Measurements from ENCODE around the gene BICDL2.

The BICDL2 gene

DNA sequence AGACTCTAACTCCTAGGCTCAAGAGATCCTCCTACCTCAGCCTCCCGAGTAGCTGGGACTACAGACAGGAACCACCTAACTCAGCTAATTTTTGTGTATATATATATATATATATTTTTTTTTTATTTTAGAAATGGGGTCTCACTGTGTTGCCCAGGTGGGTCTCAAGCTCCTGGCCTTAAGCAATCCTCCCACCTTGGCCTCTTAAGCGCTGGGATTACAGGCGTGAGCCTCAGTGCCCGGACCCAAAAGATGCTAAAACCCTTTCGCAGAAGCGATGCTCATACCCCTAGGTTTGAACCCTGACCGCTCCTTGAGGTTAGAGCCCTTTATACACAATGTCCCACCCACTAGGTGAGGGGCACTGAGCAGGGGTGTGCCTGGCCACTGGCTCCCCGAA is 26.2 kb downstream of the BICDL2 start:
- WGBS, 2 donors (ENCODE audit: extremely low coverage in 2 of 2, insufficient read length in 2 of 2, insufficient replicate concordance in 1 of 2) = no CpG with 5 or more reads among the region's 8 CpGs
- peak overlapping the region; percentile 14 for H2BK15ac ChIP-seq (ENCODE audit: low read length)
- H2BK12ac ChIP-seq (ENCODE audit: low read length) = no peak overlapping the region
- H3K4me2 ChIP-seq (ENCODE audit: insufficient read depth, low read length, poor library complexity, severe bottlenecking) = no peak overlapping the region
- H3K23ac ChIP-seq (ENCODE audit: low read depth, low read length, poor library complexity) = no peak overlapping the region
- peak overlapping the region; percentile 97 for H2AK5ac ChIP-seq (ENCODE audit: low read depth, low read length)
- H2BK5ac ChIP-seq (ENCODE audit: low read length) = peak overlapping the region; percentile 48
- H3K14ac ChIP-seq (ENCODE audit: low read length) = no peak overlapping the region
- peaks cover 27 to 82% (median 74%) of the 10 kb centered on the region in 3 experiments for H3K27me3 ChIP-seq (ENCODE audit: control insufficient read depth in 3 of 3, insufficient read depth in 3 of 3, low read depth in 1 of 3, low read length in 3 of 3)
- H3K9ac ChIP-seq (ENCODE audit: low read depth, low read length, poor library complexity) = no peak overlapping the region
- H3K79me1 ChIP-seq (ENCODE audit: low read depth, low read length) = no peaks in the 10 kb centered on the region
- no peak for DNase-seq (ENCODE audit: low spot score)
- peak overlapping the region; percentile 48 for H3K18ac ChIP-seq (ENCODE audit: low read length)
- no peak overlapping the region for H3K4ac ChIP-seq (ENCODE audit: low read length)
- no peak overlapping the region for H2BK120ac ChIP-seq (ENCODE audit: low read depth, low read length)
- no peak overlapping the region for H3K27ac ChIP-seq (replicated peaks; ENCODE audit: low read length)
- no peak overlapping the region for H4K8ac ChIP-seq (ENCODE audit: low read depth, low read length)
- peaks cover 19 to 25% of the 10 kb centered on the region in 2 donors for H3K4me1 ChIP-seq (ENCODE audit: control insufficient read depth in 2 of 2, insufficient read depth in 1 of 2, low read depth in 1 of 2, low read length in 2 of 2)
- no peak overlapping the region for H3K4me3 ChIP-seq (ENCODE audit: low read length in 2 of 2)
- no peaks in the 10 kb centered on the region for H3K36me3 ChIP-seq (replicated peaks in 1 of 2; ENCODE audit: control insufficient read depth in 2 of 2, insufficient read depth in 2 of 2, low read length in 2 of 2)
- no peak overlapping the region for H4K91ac ChIP-seq (ENCODE audit: low read depth, low read length, poor library complexity)
- no peaks in the 10 kb centered on the region for H3K9me3 ChIP-seq (replicated peaks in 1 of 2; ENCODE audit: control insufficient read depth in 2 of 2, insufficient read depth in 1 of 2, low read depth in 1 of 2, low read length in 2 of 2)
- no peak overlapping the region for H2AFZ ChIP-seq (ENCODE audit: low read length)

- H3K4me2 ChIP-seq (ENCODE audit: insufficient read depth, low read length, poor library complexity, severe bottlenecking) = peak overlapping the region; percentile 28
- H3K4me3 ChIP-seq (ENCODE audit: low read length in 2 of 2) = no peak overlapping the region
- peak overlapping the region; percentile 81 for H2AFZ ChIP-seq (ENCODE audit: low read length)
- H3K9me3 ChIP-seq (replicated peaks in 1 of 2; ENCODE audit: control insufficient read depth in 2 of 2, insufficient read depth in 1 of 2, low read depth in 1 of 2, low read length in 2 of 2) = no peaks in the 10 kb centered on the region
- H3K27ac ChIP-seq (replicated peaks; ENCODE audit: low read length) = no peak overlapping the region
- H2BK15ac ChIP-seq (ENCODE audit: low read length) = no peak overlapping the region
- H3K18ac ChIP-seq (ENCODE audit: low read length) = peak overlapping the region; percentile 78
- H3K4me1 ChIP-seq (ENCODE audit: control insufficient read depth in 2 of 2, insufficient read depth in 1 of 2, low read depth in 1 of 2, low read length in 2 of 2) = peaks cover 19 to 25% of the 10 kb centered on the region in 2 donors
- no peaks in the 10 kb centered on the region for H3K36me3 ChIP-seq (replicated peaks in 1 of 2; ENCODE audit: control insufficient read depth in 2 of 2, insufficient read depth in 2 of 2, low read length in 2 of 2)
- no peak overlapping the region for H2AK5ac ChIP-seq (ENCODE audit: low read depth, low read length)
- no peak overlapping the region for H3K23ac ChIP-seq (ENCODE audit: low read depth, low read length, poor library complexity)
- H4K91ac ChIP-seq (ENCODE audit: low read depth, low read length, poor library complexity) = no peak overlapping the region
- H3K14ac ChIP-seq (ENCODE audit: low read length) = no peak overlapping the region
- H3K9ac ChIP-seq (ENCODE audit: low read depth, low read length, poor library complexity) = no peak overlapping the region
- no peak overlapping the region for H2BK5ac ChIP-seq (ENCODE audit: low read length)
- H2BK12ac ChIP-seq (ENCODE audit: low read length) = no peak overlapping the region
- H3K27me3 ChIP-seq (ENCODE audit: control insufficient read depth in 3 of 3, insufficient read depth in 3 of 3, low read depth in 1 of 3, low read length in 3 of 3) = peaks cover 29 to 82% (median 80%) of the 10 kb centered on the region in 3 experiments
- H4K8ac ChIP-seq (ENCODE audit: low read depth, low read length) = no peak overlapping the region
- H2BK120ac ChIP-seq (ENCODE audit: low read depth, low read length) = no peak overlapping the region
- WGBS, 2 donors (ENCODE audit: extremely low coverage in 2 of 2, insufficient read length in 2 of 2, insufficient replicate concordance in 1 of 2) = no CpG with 5 or more reads among the region's 21 CpGs
- DNase-seq (ENCODE audit: low spot score) = no peak
- no peaks in the 10 kb centered on the region for H3K79me1 ChIP-seq (ENCODE audit: low read depth, low read length)
- H3K4ac ChIP-seq (ENCODE audit: low read length) = no peak overlapping the region
These were observed 27.0 kb downstream of the BICDL2 start for GRCh38 chr16:3009568-3010390.

DNA sequence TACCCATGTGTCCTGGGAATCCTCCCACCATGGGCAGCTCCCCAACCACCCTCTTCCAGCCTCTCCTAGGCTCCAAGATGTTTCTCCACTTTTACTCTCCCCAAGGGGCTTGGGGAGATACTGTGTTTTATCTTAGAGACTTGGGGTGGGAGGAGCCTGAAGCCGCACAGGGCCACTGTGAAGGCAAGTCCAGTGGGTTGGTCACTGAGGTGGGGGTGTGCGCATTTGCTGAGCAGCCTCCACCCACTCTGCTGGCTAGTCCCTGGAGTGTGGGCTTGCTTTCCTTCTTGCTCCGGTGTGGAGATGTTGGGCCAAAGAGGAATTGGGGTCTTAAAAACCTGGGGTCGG is 28.1 kb downstream of the BICDL2 start:
- no peaks in the 10 kb centered on the region for H3K36me3 ChIP-seq (replicated peaks in 1 of 2; ENCODE audit: control insufficient read depth in 2 of 2, insufficient read depth in 2 of 2, low read length in 2 of 2)
- H2BK12ac ChIP-seq (ENCODE audit: low read length) = no peak overlapping the region
- H3K23ac ChIP-seq (ENCODE audit: low read depth, low read length, poor library complexity) = peak overlapping the region; percentile 25
- peak overlapping the region; percentile 52 for H3K18ac ChIP-seq (ENCODE audit: low read length)
- peak overlapping the region; percentile 47 for H3K14ac ChIP-seq (ENCODE audit: low read length)
- no peak overlapping the region for H3K27ac ChIP-seq (replicated peaks; ENCODE audit: low read length)
- no CpG with 5 or more reads among the region's 4 CpGs for WGBS, 2 donors (ENCODE audit: extremely low coverage in 2 of 2, insufficient read length in 2 of 2, insufficient replicate concordance in 1 of 2)
- no peak overlapping the region for H3K9ac ChIP-seq (ENCODE audit: low read depth, low read length, poor library complexity)
- H2BK15ac ChIP-seq (ENCODE audit: low read length) = no peak overlapping the region
- no peak overlapping the region for H3K4ac ChIP-seq (ENCODE audit: low read length)
- H2AFZ ChIP-seq (ENCODE audit: low read length) = no peak overlapping the region
- H3K4me1 ChIP-seq (ENCODE audit: control insufficient read depth in 2 of 2, insufficient read depth in 1 of 2, low read depth in 1 of 2, low read length in 2 of 2) = peaks cover 19 to 25% of the 10 kb centered on the region in 2 donors
- no peak overlapping the region for H3K4me3 ChIP-seq (ENCODE audit: low read length in 2 of 2)
- no peaks in the 10 kb centered on the region for H3K9me3 ChIP-seq (replicated peaks in 1 of 2; ENCODE audit: control insufficient read depth in 2 of 2, insufficient read depth in 1 of 2, low read depth in 1 of 2, low read length in 2 of 2)
- no peak overlapping the region for H2BK5ac ChIP-seq (ENCODE audit: low read length)
- no peak overlapping the region for H4K91ac ChIP-seq (ENCODE audit: low read depth, low read length, poor library complexity)
- H4K8ac ChIP-seq (ENCODE audit: low read depth, low read length) = no peak overlapping the region
- no peak for DNase-seq (ENCODE audit: low spot score)
- no peak overlapping the region for H2BK120ac ChIP-seq (ENCODE audit: low read depth, low read length)
- no peak overlapping the region for H3K4me2 ChIP-seq (ENCODE audit: insufficient read depth, low read length, poor library complexity, severe bottlenecking)
- H3K27me3 ChIP-seq (ENCODE audit: control insufficient read depth in 3 of 3, insufficient read depth in 3 of 3, low read depth in 1 of 3, low read length in 3 of 3) = peaks cover 31 to 82% (median 73%) of the 10 kb centered on the region in 3 experiments
- no peaks in the 10 kb centered on the region for H3K79me1 ChIP-seq (ENCODE audit: low read depth, low read length)
- peak overlapping the region; percentile 40 for H2AK5ac ChIP-seq (ENCODE audit: low read depth, low read length)

DNA sequence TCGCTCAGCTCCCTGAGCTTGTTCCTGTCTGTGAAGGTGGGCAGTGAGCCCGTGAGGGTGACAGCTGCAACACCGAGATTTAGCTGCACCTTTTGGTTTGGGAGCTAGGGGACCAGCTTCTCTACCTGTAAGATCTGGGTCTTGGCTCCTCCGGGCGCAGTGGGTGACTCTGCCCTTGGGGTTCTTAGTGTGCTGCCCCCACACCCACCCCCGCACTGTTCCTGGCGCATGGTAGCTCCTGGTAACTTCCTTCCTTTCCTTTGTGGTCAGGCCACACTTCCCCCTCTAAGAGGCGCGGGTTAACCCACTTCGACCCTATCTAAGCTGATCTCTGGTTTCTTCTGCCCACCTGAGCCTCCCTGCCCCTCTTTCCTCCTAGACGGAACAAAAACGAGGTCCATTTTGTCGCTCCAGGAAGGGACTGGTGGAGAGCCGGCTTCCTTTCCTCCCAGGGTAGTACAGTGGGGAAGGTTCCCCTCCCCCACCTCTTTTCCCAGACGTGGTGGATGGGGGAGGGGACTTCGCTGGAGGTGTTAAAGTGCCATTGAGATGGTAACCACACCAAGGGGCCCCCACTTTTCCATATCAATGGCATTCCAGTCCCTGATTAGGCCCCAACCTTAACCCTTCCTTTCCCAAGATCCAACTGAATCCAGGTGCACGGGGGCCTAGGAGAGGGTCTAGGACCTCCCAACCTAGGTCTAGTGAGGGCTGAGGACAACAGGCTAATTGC is 28.6 kb downstream of the BICDL2 start:
- Histone ChIP-seq H3K4me2 (ENCODE audit: insufficient read depth, low read length, poor library complexity, severe bottlenecking) (no peak overlapping the region), H3K18ac (ENCODE audit: low read length) (peak overlapping the region; percentile 30), H2BK5ac (ENCODE audit: low read length) (no peak overlapping the region), H2AFZ (ENCODE audit: low read length) (peak overlapping the region; percentile 58), H3K27me3 (ENCODE audit: control insufficient read depth in 3 of 3, insufficient read depth in 3 of 3, low read depth in 1 of 3, low read length in 3 of 3) (peaks cover 26 to 76% (median 68%) of the 10 kb centered on the region in 3 experiments), H3K4ac (ENCODE audit: low read length) (no peak overlapping the region), H4K91ac (ENCODE audit: low read depth, low read length, poor library complexity) (no peak overlapping the region), H3K4me3 (ENCODE audit: low read length in 2 of 2) (no peak overlapping the region), H3K4me1 (ENCODE audit: control insufficient read depth in 2 of 2, insufficient read depth in 1 of 2, low read depth in 1 of 2, low read length in 2 of 2) (peaks cover 19 to 25% of the 10 kb centered on the region in 2 donors), H3K9me3 (replicated peaks in 1 of 2; ENCODE audit: control insufficient read depth in 2 of 2, insufficient read depth in 1 of 2, low read depth in 1 of 2, low read length in 2 of 2) (no peaks in the 10 kb centered on the region), H3K9ac (ENCODE audit: low read depth, low read length, poor library complexity) (peak overlapping the region; percentile 36), H3K36me3 (replicated peaks in 1 of 2; ENCODE audit: control insufficient read depth in 2 of 2, insufficient read depth in 2 of 2, low read length in 2 of 2) (no peaks in the 10 kb centered on the region), H2BK15ac (ENCODE audit: low read length) (no peak overlapping the region), H2BK12ac (ENCODE audit: low read length) (peak overlapping the region; percentile 59), H3K14ac (ENCODE audit: low read length) (peak overlapping the region; percentile 26), H3K79me1 (ENCODE audit: low read depth, low read length) (no peaks in the 10 kb centered on the region), H3K23ac (ENCODE audit: low read depth, low read length, poor library complexity) (no peak overlapping the region), H2BK120ac (ENCODE audit: low read depth, low read length) (no peak overlapping the region), H2AK5ac (ENCODE audit: low read depth, low read length) (no peak overlapping the region), H4K8ac (ENCODE audit: low read depth, low read length) (no peak overlapping the region), H3K27ac (replicated peaks; ENCODE audit: low read length) (no peak overlapping the region)
- DNase-seq (ENCODE audit: low spot score) = no peak
- no CpG with 5 or more reads among the region's 17 CpGs for WGBS, 2 donors (ENCODE audit: extremely low coverage in 2 of 2, insufficient read length in 2 of 2, insufficient replicate concordance in 1 of 2)

All from neuronal stem cell (in vitro differentiated cells).